AG09319 (cell line): ENCODE measurements around the gene NLRC4.
"Not testable (repeated sequence)": the region's sequence is repeated elsewhere in the genome, so short reads cannot be mapped to it uniquely, and the experiment has no call there.

ENCODE experiments used
- DNase-seq: peaks from one replicate; pipeline ENCODE4 v3.0.0-alpha.2; 2010; ENCODE audit warnings: low read depth; ENCODE audit errors: extremely low read depth
- TF ChIP-seq, protein P1 (sequence below): IDR thresholded peaks from 2 replicates; pipeline ENCODE4 v1.5.1; 2011; ENCODE audit warnings: low read depth, mild to moderate bottlenecking, inconsistent platforms, low read length, moderate library complexity

NLRC4 gene

DNA sequence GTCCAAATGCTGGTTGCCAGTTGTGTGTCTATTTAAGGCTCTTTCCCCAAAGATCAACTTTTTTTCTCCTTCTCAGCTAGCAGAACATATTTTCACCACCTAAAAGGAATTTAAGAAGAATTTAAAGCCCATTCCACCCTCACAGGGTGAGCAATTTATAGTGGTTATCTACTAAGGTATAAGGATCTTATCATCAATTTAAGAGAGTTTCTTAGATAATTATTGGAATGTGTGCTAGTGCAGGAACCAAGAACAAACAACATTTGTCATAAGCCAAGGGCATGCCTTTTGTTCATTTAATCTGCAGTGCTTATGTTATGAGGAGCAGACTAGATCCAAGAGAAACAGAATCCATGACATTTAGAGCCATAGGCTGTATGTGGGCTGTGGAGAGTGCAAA is 37.2 kb downstream of the NLRC4 start:
- TF ChIP-seq, protein P1, sequence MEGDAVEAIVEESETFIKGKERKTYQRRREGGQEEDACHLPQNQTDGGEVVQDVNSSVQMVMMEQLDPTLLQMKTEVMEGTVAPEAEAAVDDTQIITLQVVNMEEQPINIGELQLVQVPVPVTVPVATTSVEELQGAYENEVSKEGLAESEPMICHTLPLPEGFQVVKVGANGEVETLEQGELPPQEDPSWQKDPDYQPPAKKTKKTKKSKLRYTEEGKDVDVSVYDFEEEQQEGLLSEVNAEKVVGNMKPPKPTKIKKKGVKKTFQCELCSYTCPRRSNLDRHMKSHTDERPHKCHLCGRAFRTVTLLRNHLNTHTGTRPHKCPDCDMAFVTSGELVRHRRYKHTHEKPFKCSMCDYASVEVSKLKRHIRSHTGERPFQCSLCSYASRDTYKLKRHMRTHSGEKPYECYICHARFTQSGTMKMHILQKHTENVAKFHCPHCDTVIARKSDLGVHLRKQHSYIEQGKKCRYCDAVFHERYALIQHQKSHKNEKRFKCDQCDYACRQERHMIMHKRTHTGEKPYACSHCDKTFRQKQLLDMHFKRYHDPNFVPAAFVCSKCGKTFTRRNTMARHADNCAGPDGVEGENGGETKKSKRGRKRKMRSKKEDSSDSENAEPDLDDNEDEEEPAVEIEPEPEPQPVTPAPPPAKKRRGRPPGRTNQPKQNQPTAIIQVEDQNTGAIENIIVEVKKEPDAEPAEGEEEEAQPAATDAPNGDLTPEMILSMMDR: no peak
- no peak for DNase-seq

DNA sequence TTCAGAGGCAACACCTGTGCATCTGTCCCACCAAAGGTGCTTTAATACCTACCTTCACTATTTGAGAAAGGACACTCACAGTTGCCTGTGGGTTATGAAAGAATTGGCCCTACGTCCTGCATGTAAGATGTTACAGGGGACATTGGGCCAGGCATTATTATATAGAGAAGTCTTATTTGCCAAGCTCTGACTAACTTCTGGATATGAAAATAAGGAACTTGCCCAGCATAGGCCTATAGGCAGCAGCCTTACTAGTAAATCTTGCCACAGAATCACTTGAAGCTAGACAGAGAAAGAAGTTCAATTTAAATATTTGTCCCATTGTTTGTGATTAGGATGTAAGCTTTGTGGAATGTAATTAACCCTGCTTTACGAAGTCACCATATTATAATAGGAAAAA is 41.7 kb downstream of the NLRC4 start:
- TF ChIP-seq, protein P1: no peak
- no peak for DNase-seq

DNA sequence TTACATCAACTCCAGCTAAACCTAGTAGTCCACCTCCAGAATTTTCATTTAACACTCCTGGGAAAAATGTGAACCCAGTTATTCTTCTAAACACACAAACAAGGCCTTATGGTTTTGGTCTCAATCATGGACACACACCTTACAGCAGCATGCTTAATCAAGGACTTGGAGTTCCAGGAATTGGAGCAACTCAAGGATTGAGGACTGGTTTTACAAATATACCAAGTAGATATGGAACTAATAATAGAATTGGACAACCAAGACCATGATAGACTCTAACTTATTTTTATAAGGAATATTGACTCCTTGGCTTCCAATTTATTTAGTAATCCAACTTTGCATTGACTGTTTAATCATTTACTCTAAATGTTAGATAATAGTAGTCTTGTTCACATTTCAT is 44.2 kb downstream of the NLRC4 start:
- DNase-seq: no peak
- TF ChIP-seq, protein P1: no peak

DNA sequence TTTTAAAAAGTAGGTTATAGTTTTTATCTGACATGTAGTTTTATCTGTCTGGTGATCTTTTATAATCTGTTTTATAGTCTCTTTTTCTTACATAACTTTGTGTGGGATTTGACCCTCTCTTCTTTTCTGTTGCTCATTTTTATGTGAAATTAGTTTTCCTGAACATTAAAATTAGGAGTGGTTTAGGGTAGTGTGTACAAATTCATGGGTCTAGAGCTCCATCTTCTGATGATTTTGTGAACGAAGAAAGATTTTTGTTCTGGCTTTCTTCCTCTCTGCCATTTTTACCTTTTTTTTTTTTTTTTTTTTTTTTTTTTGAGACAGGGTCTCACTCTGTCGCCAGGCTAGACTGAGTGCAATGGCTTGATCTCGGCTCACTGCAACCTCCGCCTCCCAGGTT is 52.4 kb downstream of the NLRC4 start:
- TF ChIP-seq, protein P1: no peak
- no peak for DNase-seq

DNA sequence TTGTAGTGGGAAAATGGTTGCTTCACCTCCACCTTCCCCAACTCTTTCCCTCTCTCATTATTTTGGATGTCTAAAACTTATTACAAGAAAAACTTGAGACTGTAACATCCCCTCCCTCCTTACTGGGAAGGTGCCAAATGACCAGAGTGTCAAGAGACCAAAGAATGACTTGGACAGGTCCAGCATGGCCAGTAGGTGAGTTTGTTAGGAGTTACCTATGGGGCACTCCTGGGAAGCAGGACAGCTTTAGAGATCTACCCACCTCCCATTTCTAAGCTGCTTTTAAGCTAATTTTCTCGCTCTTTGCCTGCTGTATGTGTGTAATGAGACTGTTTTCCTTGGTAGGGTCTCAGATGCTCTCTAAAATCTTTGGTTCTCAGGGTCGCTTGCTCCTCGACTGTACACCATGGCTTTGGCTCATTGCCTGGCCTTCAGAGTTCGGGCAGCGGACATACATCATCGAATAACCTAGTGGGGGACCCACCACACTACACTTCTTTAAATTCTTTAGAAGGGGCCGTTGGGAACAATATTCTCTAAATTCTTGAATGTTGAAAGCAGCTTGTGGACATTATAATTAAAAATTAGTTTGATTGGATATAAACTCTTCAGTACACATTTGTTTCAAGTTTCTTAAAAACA is 53.8 kb downstream of the NLRC4 start:
- no peak for DNase-seq
- TF ChIP-seq, protein P1: no peak

DNA sequence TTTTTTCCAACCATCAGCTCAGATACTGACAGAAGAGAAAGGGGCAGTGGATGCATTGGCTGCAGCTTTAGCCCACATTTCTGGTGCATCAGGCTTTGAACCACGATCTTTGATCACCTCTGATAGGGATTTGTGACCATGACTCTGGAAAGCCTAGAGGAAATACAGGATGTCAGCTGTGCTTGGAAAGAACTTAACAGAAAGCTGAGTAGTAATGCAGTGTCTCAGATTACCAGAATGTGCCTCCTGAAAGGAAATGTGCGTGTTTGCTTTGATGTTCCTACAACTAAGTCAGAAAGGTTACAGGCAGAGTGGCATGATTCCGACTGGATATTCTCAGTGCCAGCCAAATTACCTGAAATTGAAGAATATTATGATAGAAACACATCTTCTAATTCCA is 61.3 kb downstream of the NLRC4 start:
- not testable (repeated sequence) for DNase-seq

DNA sequence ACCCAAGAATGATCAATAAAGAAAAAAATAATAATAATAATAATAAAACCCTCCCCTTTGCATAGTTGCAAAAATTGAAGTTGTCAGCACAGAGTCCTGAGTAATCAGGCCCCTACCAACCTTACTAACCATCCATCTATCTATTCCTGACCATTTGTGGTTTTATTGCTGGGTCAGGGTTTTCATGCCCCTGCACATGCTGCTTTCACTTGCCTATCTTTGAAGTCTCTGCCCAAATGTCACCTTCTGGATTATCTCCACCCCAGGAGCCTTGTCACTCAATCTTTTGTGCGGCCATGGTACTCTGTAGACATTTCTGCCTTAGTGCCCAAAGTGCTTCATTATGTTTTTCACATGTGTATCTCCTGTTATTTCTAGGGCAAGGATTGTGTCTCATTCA is 63.9 kb downstream of the NLRC4 start:
- no peak for DNase-seq
- TF ChIP-seq, protein P1: no peak

DNA sequence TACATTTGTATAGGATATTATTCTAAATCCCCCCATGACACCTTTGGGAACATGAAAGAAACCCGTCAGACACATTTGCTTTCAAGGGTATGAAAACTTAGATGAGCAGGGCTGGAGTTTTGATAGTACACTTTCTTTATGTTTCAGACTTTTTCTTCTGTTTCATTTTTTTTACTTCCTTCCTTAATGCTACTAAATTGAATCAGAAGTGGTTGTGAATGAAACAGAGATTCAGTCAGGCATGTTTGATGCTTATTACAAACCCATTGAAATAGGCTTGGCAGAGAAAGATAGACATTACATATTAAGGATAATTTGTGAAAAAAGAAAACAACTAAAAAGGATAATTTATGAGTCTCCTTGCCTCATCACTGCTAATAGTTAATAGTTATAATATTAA is 72.3 kb downstream of the NLRC4 start:
- DNase-seq: no peak
- TF ChIP-seq, protein P1: no peak
